ENCODE measurements around the gene OR1K1. TPM values are rescaled to one million over a fixed set of nuclear protein-coding genes. Genes with fewer than 3 reads are reported as not detected.

The OR1K1 gene
- total RNA-seq (not detected), polyA plus RNA-seq (under 1 TPM in 2 of 4 donors, not detected in 2; 0.34 to 0.41 TPM)

GRCh38 chr9:122800066-122801060 lies at the start of gene OR1K1:
OR1K1 (plus strand) TSS chr9:122800123; CDS start chr9:122800123, 0 bp downstream.
- H3K27me3 Mint-ChIP-seq = no peaks in the 10 kb centered on the region
- H3K4me1 Mint-ChIP-seq = peaks cover 0 to 5% (median 0%) of the 10 kb centered on the region in 4 donors
- H3K27ac Mint-ChIP-seq = no peak within 1 kb of the TSS
- Histone ChIP-seq H3K9me3 (ENCODE audit: control insufficient read depth in 2 of 2, low read length in 2 of 2) (no peaks in the 10 kb centered on the region), H3K27me3 (ENCODE audit: control insufficient read depth, insufficient read depth, low read length) (no peaks in the 10 kb centered on the region), H3K27ac (ENCODE audit: insufficient read depth, low read length, poor library complexity, severe bottlenecking) (no peak within 1 kb of the TSS), H3K36me3 (ENCODE audit: control insufficient read depth, insufficient read depth, low read length) (no peaks in the 10 kb centered on the region), H3K4me3 (ENCODE audit: low read depth, low read length) (no peak within 1 kb of the TSS), H3K4me1 (ENCODE audit: control insufficient read depth, insufficient read depth, low read length, poor library complexity, severe bottlenecking) (no peaks in the 10 kb centered on the region)
- no peaks in the 10 kb centered on the region for H3K9me3 Mint-ChIP-seq
- H3K4me3 Mint-ChIP-seq = no peak within 1 kb of the TSS
- DNase-seq = no peak
- H3K36me3 Mint-ChIP-seq = peaks cover 24% of the 10 kb centered on the region
- ATAC-seq (ENCODE audit: low read depth in 2 of 2) = no peak

GRCh38 chr9:122754825-122755224 lies 45.1 kb upstream of the OR1K1 start:
- Histone ChIP-seq H3K4me1 (ENCODE audit: control insufficient read depth, insufficient read depth, low read length, poor library complexity, severe bottlenecking) (no peaks in the 10 kb centered on the region), H3K4me3 (ENCODE audit: low read depth, low read length) (no peak overlapping the region), H3K9me3 (ENCODE audit: control insufficient read depth in 2 of 2, low read length in 2 of 2) (peaks cover 15% of the 10 kb centered on the region in 2 experiments), H3K36me3 (ENCODE audit: control insufficient read depth, insufficient read depth, low read length) (no peaks in the 10 kb centered on the region), H3K27me3 (ENCODE audit: control insufficient read depth, insufficient read depth, low read length) (peaks cover 2% of the 10 kb centered on the region), H3K27ac (ENCODE audit: insufficient read depth, low read length, poor library complexity, severe bottlenecking) (no peak overlapping the region)
- H3K27ac Mint-ChIP-seq = no peak overlapping the region
- H3K4me3 Mint-ChIP-seq = no peak overlapping the region
- no peak for ATAC-seq (ENCODE audit: low read depth in 2 of 2)
- no peak for DNase-seq
- H3K27me3 Mint-ChIP-seq = peaks cover 8% of the 10 kb centered on the region
- H3K36me3 Mint-ChIP-seq = no peaks in the 10 kb centered on the region
- H3K9me3 Mint-ChIP-seq = peaks cover 4 to 36% (median 17%) of the 10 kb centered on the region in 7 donors
- no peaks in the 10 kb centered on the region for H3K4me1 Mint-ChIP-seq

GRCh38 chr9:122767817-122768216 lies 32.1 kb upstream of the OR1K1 start:
- no peak for DNase-seq
- ATAC-seq (ENCODE audit: low read depth in 2 of 2) = no peak
- Histone ChIP-seq H3K27me3 (ENCODE audit: control insufficient read depth, insufficient read depth, low read length) (no peaks in the 10 kb centered on the region), H3K9me3 (ENCODE audit: control insufficient read depth in 2 of 2, low read length in 2 of 2) (peaks cover 6 to 20% of the 10 kb centered on the region in 2 experiments), H3K4me3 (ENCODE audit: low read depth, low read length) (no peak overlapping the region), H3K27ac (ENCODE audit: insufficient read depth, low read length, poor library complexity, severe bottlenecking) (no peak overlapping the region), H3K4me1 (ENCODE audit: control insufficient read depth, insufficient read depth, low read length, poor library complexity, severe bottlenecking) (no peaks in the 10 kb centered on the region), H3K36me3 (ENCODE audit: control insufficient read depth, insufficient read depth, low read length) (no peaks in the 10 kb centered on the region)
- no peak overlapping the region for H3K4me3 Mint-ChIP-seq
- peaks cover 13% of the 10 kb centered on the region for H3K27me3 Mint-ChIP-seq
- peaks cover 0 to 49% (median 11%) of the 10 kb centered on the region in 7 donors for H3K9me3 Mint-ChIP-seq
- H3K4me1 Mint-ChIP-seq = no peaks in the 10 kb centered on the region
- peaks cover 6% of the 10 kb centered on the region for H3K36me3 Mint-ChIP-seq
- H3K27ac Mint-ChIP-seq = no peak overlapping the region

- Mint-ChIP-seq H3K4me3 (no peak overlapping the region), H3K4me1 (no peaks in the 10 kb centered on the region), H3K36me3 (no peaks in the 10 kb centered on the region), H3K9me3 (peaks cover 3 to 18% (median 5%) of the 10 kb centered on the region in 7 donors), H3K27me3 (no peaks in the 10 kb centered on the region), H3K27ac (no peak overlapping the region)
- ATAC-seq (ENCODE audit: low read depth in 2 of 2) (no peak), DNase-seq (no peak)
- Histone ChIP-seq H3K4me1 (ENCODE audit: control insufficient read depth, insufficient read depth, low read length, poor library complexity, severe bottlenecking) (no peaks in the 10 kb centered on the region), H3K27me3 (ENCODE audit: control insufficient read depth, insufficient read depth, low read length) (no peaks in the 10 kb centered on the region), H3K36me3 (ENCODE audit: control insufficient read depth, insufficient read depth, low read length) (no peaks in the 10 kb centered on the region), H3K4me3 (ENCODE audit: low read depth, low read length) (no peak overlapping the region), H3K27ac (ENCODE audit: insufficient read depth, low read length, poor library complexity, severe bottlenecking) (no peak overlapping the region), H3K9me3 (ENCODE audit: control insufficient read depth in 2 of 2, low read length in 2 of 2) (peaks cover 3 to 5% of the 10 kb centered on the region in 2 experiments)
These were observed 22.9 kb upstream of the OR1K1 start for GRCh38 chr9:122777052-122777451.

- Mint-ChIP-seq H3K9me3 (peaks cover 2 to 8% (median 3%) of the 10 kb centered on the region in 7 donors), H3K4me3 (no peak overlapping the region), H3K36me3 (no peaks in the 10 kb centered on the region), H3K27me3 (no peaks in the 10 kb centered on the region), H3K27ac (no peak overlapping the region), H3K4me1 (no peaks in the 10 kb centered on the region)
- no peak overlapping the region for H3K27ac ChIP-seq (ENCODE audit: insufficient read depth, low read length, poor library complexity, severe bottlenecking)
- DNase-seq (no peak), ATAC-seq (ENCODE audit: low read depth in 2 of 2) (no peak)
- H3K27me3 ChIP-seq (ENCODE audit: control insufficient read depth, insufficient read depth, low read length) = no peaks in the 10 kb centered on the region
- peaks cover 2 to 3% of the 10 kb centered on the region in 2 experiments for H3K9me3 ChIP-seq (ENCODE audit: control insufficient read depth in 2 of 2, low read length in 2 of 2)
- no peak overlapping the region for H3K4me3 ChIP-seq (ENCODE audit: low read depth, low read length)
- H3K36me3 ChIP-seq (ENCODE audit: control insufficient read depth, insufficient read depth, low read length) = no peaks in the 10 kb centered on the region
- no peaks in the 10 kb centered on the region for H3K4me1 ChIP-seq (ENCODE audit: control insufficient read depth, insufficient read depth, low read length, poor library complexity, severe bottlenecking)
These were observed 21.8 kb upstream of the OR1K1 start for GRCh38 chr9:122777935-122778627.

GRCh38 chr9:122779181-122779580 lies 20.7 kb upstream of the OR1K1 start:
- Histone ChIP-seq H3K9me3 (ENCODE audit: control insufficient read depth in 2 of 2, low read length in 2 of 2) (no peaks in the 10 kb centered on the region), H3K27ac (ENCODE audit: insufficient read depth, low read length, poor library complexity, severe bottlenecking) (no peak overlapping the region), H3K36me3 (ENCODE audit: control insufficient read depth, insufficient read depth, low read length) (no peaks in the 10 kb centered on the region), H3K4me3 (ENCODE audit: low read depth, low read length) (no peak overlapping the region), H3K27me3 (ENCODE audit: control insufficient read depth, insufficient read depth, low read length) (no peaks in the 10 kb centered on the region), H3K4me1 (ENCODE audit: control insufficient read depth, insufficient read depth, low read length, poor library complexity, severe bottlenecking) (no peaks in the 10 kb centered on the region)
- Mint-ChIP-seq H3K36me3 (no peaks in the 10 kb centered on the region), H3K4me1 (no peaks in the 10 kb centered on the region), H3K27ac (no peak overlapping the region), H3K27me3 (no peaks in the 10 kb centered on the region), H3K9me3 (peaks cover 0 to 3% (median 0%) of the 10 kb centered on the region in 7 donors), H3K4me3 (no peak overlapping the region)
- DNase-seq (no peak), ATAC-seq (ENCODE audit: low read depth in 2 of 2) (no peak)

- Mint-ChIP-seq H3K9me3 (no peaks in the 10 kb centered on the region), H3K36me3 (no peaks in the 10 kb centered on the region), H3K4me3 (no peak overlapping the region), H3K27ac (no peak overlapping the region), H3K27me3 (no peaks in the 10 kb centered on the region), H3K4me1 (no peaks in the 10 kb centered on the region)
- Histone ChIP-seq H3K27ac (ENCODE audit: insufficient read depth, low read length, poor library complexity, severe bottlenecking) (no peak overlapping the region), H3K36me3 (ENCODE audit: control insufficient read depth, insufficient read depth, low read length) (no peaks in the 10 kb centered on the region), H3K4me1 (ENCODE audit: control insufficient read depth, insufficient read depth, low read length, poor library complexity, severe bottlenecking) (no peaks in the 10 kb centered on the region), H3K27me3 (ENCODE audit: control insufficient read depth, insufficient read depth, low read length) (no peaks in the 10 kb centered on the region), H3K4me3 (ENCODE audit: low read depth, low read length) (no peak overlapping the region), H3K9me3 (ENCODE audit: control insufficient read depth in 2 of 2, low read length in 2 of 2) (no peaks in the 10 kb centered on the region)
- no peak for ATAC-seq (ENCODE audit: low read depth in 2 of 2)
- no peak for DNase-seq
These were observed 19.9 kb upstream of the OR1K1 start for GRCh38 chr9:122780026-122780425.
